ENCODE measurements around the gene OR4D10. TPM values are rescaled to one million over a fixed set of nuclear protein-coding genes. Genes with fewer than 3 reads are reported as not detected.
"Not testable (repeated sequence)": the region's sequence is repeated elsewhere in the genome, so short reads cannot be mapped to it uniquely, and the experiment has no call there.

Gene OR4D10
- total RNA-seq, 1 donor from 2014 or later, result not detected

GRCh38 chr11:59520139-59520538 lies 47.0 kb downstream of the OR4D10 start:
- not testable (repeated sequence) for H3K4me1 ChIP-seq (ENCODE audit: control insufficient read depth in 3 of 3, insufficient read depth in 3 of 3, low read length in 3 of 3); H3K9me3 ChIP-seq (ENCODE audit: control insufficient read depth in 3 of 3, low read length in 3 of 3); H3K36me3 ChIP-seq (ENCODE audit: control insufficient read depth in 3 of 3, insufficient read depth in 3 of 3, low read length in 3 of 3); H3K27ac ChIP-seq (ENCODE audit: low read depth, low read length); H3K4me3 ChIP-seq (ENCODE audit: low read length in 3 of 3); H3K27me3 ChIP-seq (ENCODE audit: control insufficient read depth in 3 of 3, insufficient read depth in 3 of 3, low read length in 3 of 3); H3K9ac ChIP-seq (ENCODE audit: low read depth in 1 of 3, low read length in 3 of 3)

GRCh38 chr11:59520741-59521140 lies 47.6 kb downstream of the OR4D10 start:
- Histone ChIP-seq H3K27me3 (ENCODE audit: control insufficient read depth in 3 of 3, insufficient read depth in 3 of 3, low read length in 3 of 3) (no peaks in the 10 kb centered on the region), H3K9me3 (ENCODE audit: control insufficient read depth in 3 of 3, low read length in 3 of 3) (no peaks in the 10 kb centered on the region), H3K27ac (ENCODE audit: low read depth, low read length) (no peak overlapping the region), H3K9ac (ENCODE audit: low read depth in 1 of 3, low read length in 3 of 3) (no peak overlapping the region), H3K4me1 (ENCODE audit: control insufficient read depth in 3 of 3, insufficient read depth in 3 of 3, low read length in 3 of 3) (no peaks in the 10 kb centered on the region), H3K36me3 (ENCODE audit: control insufficient read depth in 3 of 3, insufficient read depth in 3 of 3, low read length in 3 of 3) (no peaks in the 10 kb centered on the region), H3K4me3 (ENCODE audit: low read length in 3 of 3) (no peak overlapping the region)

GRCh38 chr11:59523541-59523940 lies 50.4 kb downstream of the OR4D10 start:
- Histone ChIP-seq H3K4me3 (ENCODE audit: low read length in 3 of 3) (no peak overlapping the region), H3K27me3 (ENCODE audit: control insufficient read depth in 3 of 3, insufficient read depth in 3 of 3, low read length in 3 of 3) (no peaks in the 10 kb centered on the region), H3K9ac (ENCODE audit: low read depth in 1 of 3, low read length in 3 of 3) (no peak overlapping the region), H3K36me3 (ENCODE audit: control insufficient read depth in 3 of 3, insufficient read depth in 3 of 3, low read length in 3 of 3) (no peaks in the 10 kb centered on the region), H3K9me3 (ENCODE audit: control insufficient read depth in 3 of 3, low read length in 3 of 3) (no peaks in the 10 kb centered on the region), H3K4me1 (ENCODE audit: control insufficient read depth in 3 of 3, insufficient read depth in 3 of 3, low read length in 3 of 3) (no peaks in the 10 kb centered on the region), H3K27ac (ENCODE audit: low read depth, low read length) (no peak overlapping the region)

GRCh38 chr11:59528711-59529110 lies 55.6 kb downstream of the OR4D10 start:
- no peaks in the 10 kb centered on the region for H3K9me3 ChIP-seq (ENCODE audit: control insufficient read depth in 3 of 3, low read length in 3 of 3)
- no peak overlapping the region for H3K27ac ChIP-seq (ENCODE audit: low read depth, low read length)
- H3K27me3 ChIP-seq (ENCODE audit: control insufficient read depth in 3 of 3, insufficient read depth in 3 of 3, low read length in 3 of 3), result no peaks in the 10 kb centered on the region
- H3K9ac ChIP-seq (ENCODE audit: low read depth in 1 of 3, low read length in 3 of 3), result no peak overlapping the region
- no peak overlapping the region for H3K4me3 ChIP-seq (ENCODE audit: low read length in 3 of 3)
- H3K36me3 ChIP-seq (ENCODE audit: control insufficient read depth in 3 of 3, insufficient read depth in 3 of 3, low read length in 3 of 3), result no peaks in the 10 kb centered on the region
- no peaks in the 10 kb centered on the region for H3K4me1 ChIP-seq (ENCODE audit: control insufficient read depth in 3 of 3, insufficient read depth in 3 of 3, low read length in 3 of 3)

Other genes starting within 250 kb of the OR4D10 start
- not detected for gene OR5AN1, start 114.4 kb upstream of the OR4D10 start, total RNA-seq
- gene OR5A2, start 46.9 kb upstream of the OR4D10 start, total RNA-seq, result not detected
- not detected for gene OR5A1, start 36.8 kb upstream of the OR4D10 start, total RNA-seq
- gene OR4D6, start 16.4 kb upstream of the OR4D10 start, total RNA-seq, result not detected
- gene OR4D11, start 30.3 kb downstream of the OR4D10 start, total RNA-seq, result not detected
- not detected for gene OR4D9, start 38.2 kb downstream of the OR4D10 start, total RNA-seq
- gene OSBP, start 142.5 kb downstream of the OR4D10 start, total RNA-seq, result 60.5 TPM
- gene PATL1, start 195.7 kb downstream of the OR4D10 start, total RNA-seq, result 4.2 TPM
- gene OR10V1, start 240.5 kb downstream of the OR4D10 start, total RNA-seq, result not detected